Muscle of arm (tissue), 12 donors: ENCODE results near the gene NDUFAB1. TPM values are rescaled to one million over a fixed set of nuclear protein-coding genes. Genes with fewer than 3 reads are reported as not detected.
"Not testable (repeated sequence)": the region's sequence is repeated elsewhere in the genome, so short reads cannot be mapped to it uniquely, and the experiment has no call there.

Source experiments
- DNase-seq: peaks from one replicate; pipeline ENCODE4 v3.0.0-alpha.2; 2013
- polyA plus RNA-seq, 12 donors: library from polyadenylated mRNA; unstranded; fragments of 120-200 nt; gene quantifications; one replicate each; pipeline ENCODE4 v1.2.1, GENCODE V29; 2013; ENCODE audit not compliant: insufficient read length in 12 of 12

NDUFAB1 gene
- polyA plus RNA-seq, 12 donors, result 53.4 to 117 (median 99.1) TPM; not detected in 1

DNA sequence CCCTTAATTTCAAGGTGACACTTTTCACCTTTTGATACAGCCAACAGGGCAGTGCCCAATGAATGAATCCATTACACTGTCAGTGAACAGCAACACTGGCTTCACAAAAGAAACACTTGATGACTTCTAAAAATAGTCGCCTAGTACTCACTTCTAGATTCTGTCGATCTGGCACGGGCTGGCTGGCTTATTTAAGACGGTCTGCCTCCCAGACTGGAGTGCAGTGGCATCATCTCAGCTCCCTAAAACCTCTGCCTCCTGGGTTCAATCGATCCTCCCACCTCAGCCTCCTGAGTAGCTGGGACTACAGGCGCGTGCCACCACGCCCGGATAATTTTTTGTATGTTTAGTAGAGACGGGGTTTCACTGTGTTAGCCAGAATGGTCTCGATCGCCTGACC is 1.9 kb downstream of the NDUFAB1 start:
- DNase-seq, result no peak

DNA sequence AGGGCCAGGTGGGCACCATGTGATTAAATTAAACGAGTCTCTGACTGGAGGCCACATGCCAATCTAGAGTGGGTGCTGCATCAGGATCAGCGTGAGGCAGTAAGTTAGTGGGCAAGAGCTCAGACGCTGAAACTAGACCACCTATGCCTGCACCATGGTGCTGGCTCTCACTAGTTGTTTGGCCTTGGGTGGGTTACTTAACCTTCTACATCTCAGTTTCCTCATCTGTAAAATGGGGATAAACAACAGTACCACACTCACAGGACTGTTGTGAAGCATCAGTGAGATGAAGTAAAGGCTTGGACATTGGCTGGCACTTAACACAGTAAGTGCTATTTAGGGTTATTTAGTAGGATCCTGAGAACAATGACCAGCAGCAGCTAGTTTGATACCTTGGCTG is 5.9 kb downstream of the NDUFAB1 start:
- no peak for DNase-seq

DNA sequence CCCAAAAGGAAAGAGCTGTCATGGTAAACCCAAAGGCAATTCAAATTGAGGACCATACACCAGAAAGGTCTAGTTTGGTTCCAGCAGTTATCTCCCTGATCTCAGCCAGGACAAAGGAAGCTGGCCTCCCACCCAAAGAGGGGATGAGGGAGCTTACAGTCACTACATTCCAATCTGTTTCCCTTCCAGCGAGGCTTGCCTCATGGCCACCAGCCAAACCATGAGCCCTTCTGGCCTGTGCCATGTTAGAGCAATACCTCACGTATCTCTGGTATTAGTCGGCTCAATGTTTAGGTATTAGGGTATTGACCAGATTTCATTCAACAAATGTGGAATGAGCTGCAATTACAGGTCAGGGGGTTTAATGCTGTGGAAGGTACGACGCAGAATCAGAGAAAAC is 8.4 kb downstream of the NDUFAB1 start:
- DNase-seq, result no peak

DNA sequence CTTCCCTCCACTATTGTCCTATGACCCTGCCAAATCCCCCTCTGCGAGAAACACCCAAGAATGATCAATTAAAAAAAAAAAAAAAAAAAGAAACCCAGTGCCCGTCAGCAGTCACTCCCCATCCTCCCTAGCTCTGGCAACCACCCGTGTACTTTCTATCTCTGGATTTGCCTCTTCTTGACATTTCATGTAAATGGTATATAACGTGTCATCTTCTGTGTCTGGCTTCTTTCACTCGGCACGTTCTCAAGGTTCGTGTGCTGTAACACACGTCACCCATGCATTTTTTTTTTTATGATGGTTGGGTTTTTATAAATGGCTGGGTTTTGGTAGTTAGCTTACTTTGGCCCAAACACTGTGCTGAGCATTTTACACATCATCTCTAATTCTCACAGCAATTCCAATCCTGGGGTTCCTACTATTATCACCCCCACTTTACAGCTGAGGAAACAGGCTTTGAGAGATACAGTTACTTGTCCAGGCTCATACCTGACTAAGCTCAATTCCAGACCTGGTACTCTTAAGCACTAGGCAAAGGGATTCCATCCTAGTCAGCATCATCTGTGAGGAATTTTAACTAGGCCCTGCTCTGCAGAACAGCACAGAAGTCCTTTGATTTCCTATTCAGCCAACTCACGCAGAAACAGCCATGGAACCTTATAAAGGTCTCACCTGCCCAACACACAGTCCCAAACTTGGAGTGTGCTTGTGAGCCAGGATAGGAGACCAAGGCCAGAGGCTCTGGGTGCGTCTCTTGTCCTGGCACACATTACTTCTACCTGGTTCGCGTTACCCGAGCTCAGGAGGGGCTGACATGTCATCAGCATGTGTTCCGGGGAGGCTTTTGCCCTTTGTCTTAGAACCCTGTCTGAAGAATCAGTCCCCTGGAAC is 11.7 kb downstream of the NDUFAB1 start:
- DNase-seq, result no peak

DNA sequence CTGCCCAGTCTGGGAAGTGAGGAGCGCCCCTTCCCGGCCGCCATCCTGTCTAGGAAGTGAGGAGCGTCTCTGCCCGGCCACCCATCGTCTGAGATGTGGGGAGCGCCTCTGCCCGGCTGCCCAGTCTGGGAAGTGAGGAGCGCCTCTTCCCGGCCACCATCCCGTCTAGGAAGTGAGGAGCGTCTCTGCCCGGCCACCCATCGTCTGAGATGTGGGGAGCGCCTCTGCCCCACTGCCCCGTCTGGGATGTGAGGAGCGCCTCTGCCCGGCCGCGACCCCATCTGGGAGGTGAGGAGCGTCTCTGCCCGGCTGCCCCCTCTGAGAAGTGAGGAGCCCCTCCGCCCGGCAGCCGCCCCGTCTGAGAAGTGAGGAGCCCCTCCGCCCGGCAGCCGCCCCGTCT is 12.8 kb downstream of the NDUFAB1 start:
- not testable (repeated sequence) for DNase-seq

DNA sequence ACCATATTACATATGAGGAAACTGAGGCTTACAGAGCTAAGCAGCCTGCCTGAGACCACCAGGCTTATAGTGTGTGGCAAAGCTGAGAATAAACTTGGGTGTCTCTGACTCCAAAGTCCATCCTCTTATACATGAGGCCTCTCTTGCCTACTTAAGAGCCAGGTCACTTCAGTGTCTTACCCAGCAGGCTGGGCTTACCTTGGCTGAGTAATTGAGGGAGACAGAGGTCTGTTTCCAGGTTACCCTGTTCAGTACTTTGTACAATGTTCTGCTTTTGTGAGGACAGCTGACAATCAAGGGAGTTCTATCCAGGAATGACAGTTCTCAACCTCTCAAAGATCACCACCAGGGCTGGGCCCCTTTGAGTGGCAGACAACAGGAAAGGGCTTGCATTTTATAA is 14.4 kb downstream of the NDUFAB1 start:
- no peak for DNase-seq

DNA sequence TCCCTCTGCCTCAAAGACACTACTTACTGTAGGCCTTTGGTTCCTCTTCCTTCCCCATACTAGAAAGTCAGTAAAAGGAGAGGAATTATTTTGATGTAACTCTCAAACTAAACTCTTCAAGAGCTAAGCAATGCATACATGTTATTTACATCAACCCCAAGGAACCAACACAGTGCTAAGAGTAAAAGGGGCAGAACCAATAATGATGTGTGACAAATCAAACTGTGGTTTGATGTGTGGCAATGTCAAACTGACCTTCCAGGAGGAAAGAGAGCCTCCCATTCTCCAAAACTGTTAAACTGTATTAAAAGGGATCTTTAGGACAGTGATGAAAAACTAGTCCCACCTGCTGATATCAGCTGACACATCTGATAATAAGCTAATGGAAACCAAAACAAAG is 15.7 kb downstream of the NDUFAB1 start:
- DNase-seq, result no peak

DNA sequence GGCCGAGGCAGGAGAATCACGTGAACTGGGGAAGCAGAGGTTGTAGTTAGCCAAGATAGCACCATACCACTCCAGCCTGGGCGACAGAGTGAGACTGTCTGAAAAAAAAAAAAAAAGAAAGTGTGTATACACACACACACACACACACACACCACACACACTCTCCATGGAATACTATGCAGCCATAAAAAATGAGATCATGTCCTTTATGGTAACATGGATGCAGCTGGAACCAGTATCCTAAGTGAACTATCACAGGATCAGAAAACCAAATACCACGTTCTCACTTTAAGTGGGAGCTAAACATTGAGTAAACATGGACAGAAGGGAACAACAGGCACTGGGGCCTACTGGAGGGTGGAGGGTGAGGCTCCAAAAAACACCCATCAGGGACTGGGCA is 16.7 kb downstream of the NDUFAB1 start:
- DNase-seq, result no peak

DNA sequence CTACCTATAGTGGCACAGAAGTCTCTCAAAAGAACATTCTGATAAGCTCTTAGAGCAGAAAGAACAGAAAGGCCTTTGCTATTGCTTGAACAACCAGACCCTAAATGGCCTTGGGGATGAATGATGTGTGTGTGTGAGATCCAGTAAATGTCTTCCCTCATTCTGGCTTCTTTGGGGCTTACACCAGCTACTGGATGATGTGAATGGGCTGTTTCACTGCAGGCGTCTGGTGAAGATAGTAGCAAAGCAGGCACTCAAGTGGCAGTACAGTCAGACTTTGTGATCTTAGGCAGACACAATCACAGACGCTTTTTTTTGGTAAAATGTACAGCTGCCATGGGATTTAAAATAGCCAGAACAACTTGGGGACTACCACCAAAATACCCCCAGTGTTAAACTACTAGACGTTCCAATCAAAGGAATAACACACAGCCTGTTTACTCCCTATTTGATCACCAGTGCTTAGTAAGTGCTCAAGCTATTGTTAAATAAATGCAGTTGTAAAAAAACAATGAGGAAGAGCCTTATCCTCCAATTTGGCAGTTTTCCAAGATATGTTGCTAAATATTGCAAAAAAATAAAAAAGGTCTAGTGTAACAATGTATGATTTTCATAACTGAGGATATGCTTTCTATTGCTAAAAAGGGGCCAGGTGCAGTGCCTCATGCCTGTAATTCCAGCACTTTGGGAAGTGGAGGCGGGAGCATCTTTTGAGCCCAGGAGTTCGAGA is 17.9 kb downstream of the NDUFAB1 start:
- DNase-seq, result no peak

DNA sequence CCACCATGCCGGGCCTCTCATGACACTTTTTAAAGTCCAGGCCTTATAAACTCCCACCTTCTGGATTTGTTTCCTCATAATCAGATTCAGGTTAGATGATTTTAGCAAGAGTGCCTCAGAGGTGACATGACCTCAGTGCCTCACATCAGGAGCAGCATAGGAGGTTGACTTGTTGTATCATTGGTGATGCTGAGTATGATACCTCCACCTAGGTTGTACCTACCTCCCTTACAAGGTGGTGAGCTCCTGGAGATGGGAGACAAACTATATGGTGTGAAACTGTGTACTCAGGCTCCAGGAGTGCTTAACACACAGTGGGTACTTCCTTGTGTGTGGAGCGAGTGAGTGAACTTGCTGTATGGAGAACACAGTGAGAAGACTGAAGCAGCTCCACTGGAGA is 18.6 kb downstream of the NDUFAB1 start:
- DNase-seq, result no peak

DNA sequence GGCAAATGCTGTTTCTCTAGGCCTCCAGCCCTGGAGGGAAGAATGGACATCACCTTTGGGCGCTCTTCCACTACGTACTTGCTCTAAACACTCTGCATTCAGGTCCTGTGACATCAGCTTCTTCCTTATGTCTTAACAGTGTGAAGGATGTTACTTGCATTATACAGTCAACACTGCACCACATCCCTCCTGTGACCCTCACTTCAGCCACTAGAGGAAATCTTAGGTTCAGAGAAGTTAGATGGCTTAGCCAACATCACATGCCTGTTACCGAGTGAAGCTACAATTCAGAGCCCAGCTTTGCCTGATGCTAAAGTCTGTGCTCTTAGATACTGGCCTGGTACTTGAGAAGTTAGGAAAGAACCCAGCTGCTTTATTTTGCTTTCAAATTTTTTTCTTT is 20.3 kb downstream of the NDUFAB1 start:
- DNase-seq, result no peak

DNA sequence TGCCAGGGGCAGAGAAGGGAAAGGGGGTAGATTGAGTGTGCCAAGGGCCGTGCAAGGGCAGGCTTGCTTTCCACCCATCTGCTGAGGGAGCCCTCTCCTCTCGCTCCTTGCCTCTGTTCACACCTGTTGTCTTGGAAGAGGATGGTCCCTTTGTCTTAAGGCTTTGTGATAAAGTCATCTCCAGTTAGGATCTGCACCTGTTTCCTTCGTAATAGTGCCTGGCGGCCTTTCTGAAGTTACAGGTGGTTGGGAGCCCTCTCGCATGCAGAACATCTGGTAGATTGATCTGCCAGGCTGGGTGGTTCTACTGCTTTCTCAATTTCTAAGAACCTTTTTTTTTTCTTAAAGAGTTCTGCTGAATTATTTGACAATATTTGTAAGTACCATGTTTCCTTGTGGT is 22.3 kb downstream of the NDUFAB1 start:
- DNase-seq, result no peak

DNA sequence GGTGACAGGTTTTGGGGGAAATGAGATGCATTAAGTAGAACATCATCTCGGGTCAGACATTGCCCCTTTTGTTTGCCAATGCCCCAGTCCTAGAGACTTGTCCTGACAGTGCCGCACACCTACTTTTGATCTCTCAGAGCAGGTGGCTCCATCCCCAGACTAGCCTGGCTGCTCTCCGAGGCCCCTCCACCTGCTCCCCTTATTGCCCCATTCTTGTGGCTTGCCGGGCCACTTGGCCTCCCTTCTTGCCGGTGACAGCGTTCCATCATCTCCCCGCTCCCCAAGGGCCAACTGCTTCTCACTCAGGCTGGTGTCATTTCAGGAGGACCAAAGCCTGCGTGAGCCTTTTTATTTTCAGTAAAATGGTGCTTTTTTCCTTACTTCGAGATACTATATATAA is 23.7 kb downstream of the NDUFAB1 start:
- DNase-seq, result no peak

DNA sequence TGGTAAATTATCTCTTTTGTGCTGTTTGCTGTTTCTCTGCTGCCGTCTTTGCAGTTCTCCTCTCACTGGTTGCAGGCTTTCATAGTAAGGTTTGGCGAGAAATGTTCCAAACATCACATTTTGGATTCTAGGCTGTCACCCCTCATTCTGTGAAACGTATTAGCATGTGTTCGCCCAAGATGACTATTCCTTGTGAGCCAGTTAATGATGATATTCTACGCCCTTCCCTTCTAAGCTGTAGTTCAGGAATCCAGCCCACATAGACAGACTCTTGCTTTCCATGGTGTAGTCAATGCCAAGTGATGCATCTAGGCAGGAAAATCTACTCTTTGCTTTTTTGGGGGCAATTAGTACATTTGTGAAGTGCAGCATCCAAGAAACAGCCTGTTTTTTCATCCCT is 24.2 kb downstream of the NDUFAB1 start:
- no peak for DNase-seq

DNA sequence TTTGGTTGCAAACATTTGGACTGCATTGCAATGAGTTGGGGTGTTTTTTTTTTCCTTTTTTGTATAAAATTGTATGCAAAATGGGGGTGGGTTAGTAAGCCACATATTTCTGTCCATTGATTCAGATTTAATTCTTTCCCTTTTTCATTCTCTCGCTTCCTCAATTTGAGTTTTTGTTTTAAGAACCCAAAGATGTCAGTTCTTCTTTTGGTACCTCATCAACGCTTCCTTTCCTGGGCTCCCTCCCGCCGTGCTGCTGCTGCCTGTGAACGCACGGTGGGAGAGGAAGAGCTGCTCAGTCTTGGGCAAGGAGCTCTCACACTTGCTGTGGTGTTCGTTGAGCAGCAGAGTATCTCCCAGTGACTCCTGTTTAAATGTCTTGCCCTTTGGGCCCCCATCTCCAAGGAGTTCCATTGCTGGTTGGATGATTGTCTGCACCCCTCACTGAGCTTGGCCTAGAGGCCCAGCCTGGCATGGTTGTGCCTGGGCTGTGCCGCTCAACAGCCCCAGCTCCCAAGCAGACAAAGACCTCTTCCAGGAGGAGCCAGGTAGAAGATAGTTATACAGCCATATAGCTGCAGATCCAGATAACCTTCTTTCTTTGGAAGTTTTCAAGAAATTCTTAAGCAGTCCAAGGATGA is 25.0 kb downstream of the NDUFAB1 start:
- DNase-seq, result no peak

DNA sequence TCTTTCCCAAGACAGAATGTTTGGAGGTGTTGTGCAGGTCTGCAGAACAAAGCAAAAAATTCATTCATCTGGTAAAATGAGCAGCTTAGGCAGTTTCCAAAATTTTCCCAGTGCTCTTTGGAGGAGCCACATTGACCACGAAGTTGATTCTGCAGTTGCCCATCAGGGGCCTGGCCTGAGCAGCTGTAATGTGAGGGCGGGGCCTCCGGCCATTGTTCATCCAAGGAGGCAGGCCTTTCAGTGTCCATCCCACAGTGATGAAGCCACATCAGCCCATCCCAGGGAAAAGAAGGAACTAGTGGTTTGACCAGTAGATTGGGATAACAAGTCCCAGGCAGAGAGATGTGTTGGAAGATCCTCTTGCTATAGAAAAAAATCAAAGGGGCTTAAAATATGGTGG is 28.5 kb downstream of the NDUFAB1 start:
- no peak for DNase-seq

DNA sequence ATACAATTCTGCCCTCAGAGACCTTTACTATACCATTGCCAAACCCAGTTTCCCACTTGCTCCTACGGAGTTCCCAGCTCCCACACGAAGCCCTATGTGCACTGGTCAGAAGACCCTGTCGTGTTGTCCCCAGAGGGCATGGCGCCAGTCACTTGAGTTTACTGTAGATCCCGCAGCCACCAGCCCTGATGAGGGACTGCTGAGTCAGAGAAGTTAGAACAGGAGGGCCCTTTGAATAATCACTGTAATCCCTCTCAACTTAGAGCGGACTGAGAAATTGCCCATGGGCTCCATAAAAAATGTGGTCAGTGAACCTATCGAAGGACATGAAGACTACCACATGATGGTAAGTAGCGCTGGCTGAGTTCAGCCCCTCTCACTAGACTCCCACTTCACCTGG is 29.4 kb downstream of the NDUFAB1 start:
- no peak for DNase-seq

DNA sequence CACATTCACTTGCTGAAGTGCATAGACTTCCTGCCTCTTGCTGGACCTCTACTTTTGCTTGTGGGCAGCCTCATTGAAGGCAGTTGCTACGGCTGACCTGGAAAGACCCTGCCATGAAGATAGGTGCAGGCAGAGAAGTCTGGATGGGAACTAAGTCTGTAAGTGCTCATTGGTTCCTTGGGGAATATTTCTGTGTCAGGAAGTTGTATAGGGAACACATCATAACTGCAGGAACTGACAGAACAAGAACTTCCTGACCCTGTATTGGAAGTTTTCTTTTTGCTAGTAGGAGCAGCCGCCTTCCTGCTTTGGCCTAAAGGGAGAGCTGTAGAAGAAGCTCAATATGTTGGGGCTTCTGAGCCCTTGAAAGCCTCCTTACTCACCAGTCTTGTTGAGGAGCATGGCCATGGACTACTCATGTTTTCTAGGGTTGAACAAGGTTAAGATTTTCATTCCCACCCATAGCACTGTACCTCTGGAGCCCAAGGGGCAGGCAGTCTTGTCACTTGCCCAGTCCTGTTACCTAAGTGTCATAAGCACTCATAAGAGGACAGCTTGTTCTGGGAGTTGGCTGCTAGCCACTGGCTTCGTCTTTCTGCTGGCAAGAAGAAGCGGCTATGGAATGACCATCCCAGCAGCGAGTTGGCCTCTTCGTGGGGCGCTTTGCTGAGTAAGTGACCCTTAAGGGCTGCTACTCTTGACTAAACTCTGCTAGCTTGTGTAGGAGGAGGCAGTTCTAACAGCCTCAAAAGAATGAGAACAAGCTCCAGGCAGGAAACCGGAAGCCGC is 31.3 kb downstream of the NDUFAB1 start:
- DNase-seq, result no peak

DNA sequence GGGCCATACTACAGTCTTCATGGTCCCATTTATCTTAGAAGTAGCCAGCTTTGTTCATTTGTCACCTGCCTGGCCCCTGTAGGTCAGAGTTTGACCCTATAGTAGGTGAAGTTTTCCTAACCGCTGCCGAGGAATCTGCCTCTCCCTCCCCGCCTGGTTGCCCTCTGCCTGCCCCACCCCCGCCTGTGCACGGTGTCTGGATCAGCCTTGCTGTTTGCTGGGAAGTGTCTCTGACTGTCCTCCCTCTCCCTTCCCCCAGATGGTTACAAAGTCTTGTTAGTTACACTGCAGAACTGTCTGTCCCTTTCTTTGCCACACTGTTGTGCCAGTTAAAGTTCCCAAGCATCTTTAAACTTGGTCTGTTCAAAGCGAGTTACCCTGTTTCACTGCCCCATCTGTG is 32.9 kb downstream of the NDUFAB1 start:
- no peak for DNase-seq

DNA sequence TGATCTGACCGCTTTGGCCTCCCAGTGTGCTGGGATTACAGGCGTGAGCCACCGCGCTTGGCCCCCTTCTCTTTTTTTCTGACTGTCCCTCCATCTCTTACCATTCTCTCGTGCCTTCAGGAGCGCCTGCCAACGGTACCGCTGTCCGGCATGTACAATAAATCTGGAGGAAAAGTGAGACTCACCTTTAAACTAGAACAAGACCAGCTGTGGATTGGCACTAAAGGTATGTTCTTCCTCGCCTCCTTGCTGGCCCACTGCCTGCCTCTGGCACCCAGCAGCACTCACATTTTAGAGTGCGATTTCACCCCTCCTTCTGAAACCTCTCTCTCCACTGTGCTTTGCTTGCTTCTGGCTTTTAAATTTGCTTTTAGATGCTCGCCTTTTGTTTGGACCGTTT is 33.6 kb downstream of the NDUFAB1 start:
- no peak for DNase-seq

DNA sequence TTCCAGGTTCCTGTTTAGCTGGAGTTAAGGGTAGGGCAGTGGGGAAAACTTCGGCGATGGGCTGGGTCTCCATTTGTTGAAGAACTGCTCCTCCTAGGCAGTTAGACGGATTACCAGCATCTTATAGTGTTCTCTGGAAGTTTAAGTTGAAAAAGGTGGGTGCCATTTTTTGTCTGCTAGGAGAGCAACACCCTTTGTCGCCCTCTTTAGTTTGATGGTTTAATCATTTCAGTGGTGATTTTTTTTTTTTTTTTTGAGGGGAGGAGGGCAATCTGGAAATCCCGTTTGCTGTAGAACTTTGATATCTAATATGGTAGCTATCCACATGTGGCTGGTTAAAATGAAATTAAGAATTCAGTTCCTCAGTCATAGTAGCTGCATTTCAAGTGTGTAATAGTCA is 34.5 kb downstream of the NDUFAB1 start:
- no peak for DNase-seq
